ENCODE measurements around the gene NUDT19. TPM values are rescaled to one million over a fixed set of nuclear protein-coding genes. Genes with fewer than 3 reads are reported as not detected.

The NUDT19 gene
- total RNA-seq, 1 experiment from 2014 or later: 22.1 TPM

GRCh38 chr19:32749361-32749760 lies 57.7 kb downstream of the NUDT19 start:
- Histone ChIP-seq H3K4me1 (ENCODE audit: control insufficient read depth in 1 of 2, insufficient read depth in 2 of 2, low read length in 2 of 2) (peaks cover 0 to 5% of the 10 kb centered on the region in 2 experiments; a peak in 2 of 4 replicates), H3K27ac (ENCODE audit: low read depth, low read length) (no peak overlapping the region), H3K9me3 (ENCODE audit: control insufficient read depth in 1 of 2, insufficient read depth in 1 of 2, low read depth in 1 of 2, low read length in 2 of 2) (no peaks in the 10 kb centered on the region), H3K79me2 (ENCODE audit: insufficient read depth, low read length) (no peaks in the 10 kb centered on the region), H4K20me1 (ENCODE audit: insufficient read depth) (no peaks in the 10 kb centered on the region), H3K4me3 (replicated peaks in 1 of 2; ENCODE audit: low read depth in 1 of 2, low read length in 2 of 2) (no peak overlapping the region), H3K9ac (ENCODE audit: low read length) (no peak overlapping the region), H3K27me3 (ENCODE audit: insufficient read depth, low read length) (no peaks in the 10 kb centered on the region), H3K36me3 (ENCODE audit: control insufficient read depth in 1 of 2, insufficient read depth in 2 of 2, low read length in 2 of 2) (no peaks in the 10 kb centered on the region), H3K9me2 (ENCODE audit: insufficient read depth) (no peaks in the 10 kb centered on the region), H3K4me2 (ENCODE audit: low read length) (no peak overlapping the region), H2AFZ (ENCODE audit: low read depth, low read length, poor library complexity, severe bottlenecking) (no peak overlapping the region)
- POLR2A ChIA-PET: no interaction called here
- CTCF ChIA-PET: no interaction called here
- no TSS peak for BruUV-seq (replicated peaks)
- no peak for DNase-seq (ENCODE audit: low read depth, low spot score)
- no peak for ATAC-seq
- TF ChIP-seq REST (IDR thresholded peaks at IDR 0.05; ENCODE audit: low read depth): no peak
- TF ChIP-seq SP1 (IDR thresholded peaks at IDR 0.05; ENCODE audit: low read depth): no peak
- TF ChIP-seq EZH2 (IDR thresholded peaks at IDR 0.05): no peak
- TF ChIP-seq YY1 (IDR thresholded peaks at IDR 0.05; ENCODE audit: extremely low read depth, insufficient replicate concordance, low read depth, low read length): no peak
- TF ChIP-seq SIN3A (IDR thresholded peaks at IDR 0.05; ENCODE audit: low read depth): no peak
- no peak for TF ChIP-seq CTCF (IDR thresholded peaks at IDR 0.05 in 2 of 3, conservative IDR thresholded peaks at IDR 0.05 in 1 of 3; ENCODE audit: borderline replicate concordance in 1 of 3, insufficient read depth in 1 of 3, low read depth in 2 of 3, low read length in 2 of 3)
- no peak for TF ChIP-seq FOSL1 (IDR thresholded peaks at IDR 0.05; ENCODE audit: low read depth)
- no peak for TF ChIP-seq ATF3 (IDR thresholded peaks at IDR 0.05)
- TF ChIP-seq ZNF274 (IDR thresholded peaks at IDR 0.05; ENCODE audit: low read depth, low read length): no peak
- RAD21 ChIA-PET (ENCODE audit: low non-redundant PET in 1 of 2, low total read pairs in 2 of 2, uncharacterized antibody in 2 of 2, unreplicated experiment in 2 of 2): no interaction called here
- intact Hi-C loops (cut with micrococcal nuclease): no loop called here
